Ovary (tissue), 9 donors: ENCODE measurements around the gene CHCHD3. TPM values are rescaled to one million over a fixed set of nuclear protein-coding genes. Genes with fewer than 3 reads are reported as not detected.

Experiments
- DNase-seq, 5 donors: peaks; one replicate each; pipeline ENCODE4 v3.0.0-alpha.2; 2019 to 2020
- H3K27ac ChIP-seq, 2 donors: fragments of 200-600 bp; one replicate each; pipeline versions ENCODE4 v1.5.1 to v1.8.0; 2019 to 2022
- H3K27me3 ChIP-seq: fragments of 200-600 bp; one replicate; pipeline ENCODE4 v1.8.0; 2022
- H3K36me3 ChIP-seq: fragments of 200-600 bp; sonication (generic); one replicate; pipeline ENCODE4 v1.5.1; 2019
- H3K4me1 ChIP-seq: one replicate; pipeline ENCODE4 v1.8.1; 2013; ENCODE audit warnings: mild to moderate bottlenecking, moderate library complexity; ENCODE audit not compliant: insufficient read depth
- H3K4me3 ChIP-seq: fragments of 200-600 bp; sonication (generic); one replicate; pipeline ENCODE4 v1.5.1; 2017
- H3K9me3 ChIP-seq, 2 donors: fragments of 200-600 bp in 1 of 2; sonication (generic) in 1 of 2; one replicate each; pipeline versions ENCODE4 v1.5.1 to v1.8.1; 2013 to 2019; ENCODE audit warnings: mild to moderate bottlenecking in 1 of 2, moderate library complexity in 1 of 2
- CTCF ChIP-seq, 3 donors: fragments of 450-650 bp in 2 of 3; fragments of 200-600 bp in 1 of 3; IDR thresholded peaks; one replicate each; pipeline versions ENCODE4 v1.5.1 to v1.8.0; 2016 to 2022; ENCODE audit warnings: antibody characterized with exemption in 3 of 3, mild to moderate bottlenecking in 1 of 3
- EP300 ChIP-seq: sonication (generic); formaldehyde crosslinking; IDR thresholded peaks from one replicate; pipeline ENCODE4 v1.6.1; 2017; ENCODE audit warnings: antibody characterized with exemption
- POLR2A ChIP-seq: fragments of 450-650 bp; IDR thresholded peaks from one replicate; pipeline ENCODE4 v1.6.1; 2017; ENCODE audit warnings: antibody characterized with exemption, mild to moderate bottlenecking, moderate library complexity
- WGBS, 3 donors: extraction: QIAGEN DNeasy Blood & Tissue Kit in 1 of 3; methylation state at CpG; one replicate each; pipeline versions ENCODE4 v1.1.5 to v1.1.7; 2013 to 2017; 5-methylcytosine and 5-hydroxymethylcytosine counted together
- intact Hi-C, 4 donors: fragments of 100-400 bp; cut with DNase I; formaldehyde crosslinking; loops; one replicate each; pipeline versions ENCODE4 v1.11.0 to v1.15.1; 2022 to 2023
- polyA plus RNA-seq, 2 donors: library from polyadenylated mRNA; stranded (reverse); fragments of 200-250 nt in 1 of 2; fragments of 350-450 nt in 1 of 2; fragmentation: Illumina TruSeq in 1 of 2; extraction: RNeasy Lipid Tissue Mini Kit (QIAGEN cat#74804) in 1 of 2; gene quantifications; one replicate each; pipeline ENCODE4 v1.2.3, GENCODE V29; 2013 to 2014
- total RNA-seq, 7 donors: library from RNA; depleted of rRNA in 2 of 7; stranded (reverse); fragments of >200 nt in 2 of 7; fragmentation: NEBNext Ultra II Directional in 3 of 7; extraction: Animal tissue kit (Norgen Biotek cat#: 25700) in 3 of 7; gene quantifications; one replicate each; pipeline versions ENCODE4 v1.1.0 to v1.2.4, GENCODE V29; 2016 to 2023
- donor health status: DM: no; HTN: no; CAD: no; lungs with moderate emphysema.
- donor health status: DM: no; HTN: no; CAD: no.
- donor health status: Bipolar disorder and iron deficiency.
- donor health status: DM: yes; HTN: yes; CAD: no.
- donor health status: DM: no; HTN: no; CAD: no.
- donor health status: DM: yes; HTN: yes; CAD: no.

The CHCHD3 gene
- total and polyA plus RNA-seq, 9 donors: 31.4 to 59.1 (median 36.7) TPM

GRCh38 chr7:132878204-132878919, 203.5 kb downstream of the CHCHD3 start:
- H3K4me3 ChIP-seq: no peak overlapping the region
- DNase-seq: no peak
- H3K27me3 ChIP-seq: no peaks in the 10 kb centered on the region
- no peaks in the 10 kb centered on the region for H3K36me3 ChIP-seq
- H3K4me1 ChIP-seq: no peaks in the 10 kb centered on the region
- intact Hi-C loops: no loop called here
- no peaks in the 10 kb centered on the region for H3K9me3 ChIP-seq
- TF ChIP-seq POLR2A (no peak), EP300 (no peak), CTCF (IDR thresholded peaks at IDR 0.05) (no peak)
- no peak overlapping the region for H3K27ac ChIP-seq
- 89 to 98% (median 97%) methylated on average over 1 of the region's 1 CpG for WGBS, 3 donors

GRCh38 chr7:132877573-132877972, 204.3 kb downstream of the CHCHD3 start:
- WGBS, 3 donors: 88 to 96% (median 90%) methylated on average over 2 of the region's 2 CpGs
- no peak for DNase-seq
- Histone ChIP-seq H3K27ac (no peak overlapping the region), H3K4me3 (no peak overlapping the region), H3K4me1 (no peaks in the 10 kb centered on the region), H3K36me3 (no peaks in the 10 kb centered on the region), H3K9me3 (no peaks in the 10 kb centered on the region), H3K27me3 (no peaks in the 10 kb centered on the region)
- intact Hi-C loops: no loop called here
- TF ChIP-seq CTCF (IDR thresholded peaks at IDR 0.05) (no peak), POLR2A (no peak), EP300 (no peak)

- Histone ChIP-seq H3K4me3 (no peak overlapping the region), H3K4me1 (no peaks in the 10 kb centered on the region), H3K9me3 (no peaks in the 10 kb centered on the region), H3K27ac (no peak overlapping the region), H3K36me3 (no peaks in the 10 kb centered on the region), H3K27me3 (no peaks in the 10 kb centered on the region)
- TF ChIP-seq CTCF (IDR thresholded peaks at IDR 0.05) (no peak), POLR2A (no peak), EP300 (no peak)
- intact Hi-C loops: no loop called here
- no peak for DNase-seq
- WGBS, 3 donors: 91 to 100% (median 94%) methylated on average over 1 of the region's 1 CpG
Measured at GRCh38 chr7:132876576-132876975, 205.3 kb downstream of the CHCHD3 start.

GRCh38 chr7:132872034-132872433, 209.9 kb downstream of the CHCHD3 start:
- Histone ChIP-seq H3K4me3 (no peak overlapping the region), H3K27ac (no peak overlapping the region), H3K27me3 (no peaks in the 10 kb centered on the region), H3K4me1 (no peaks in the 10 kb centered on the region), H3K9me3 (no peaks in the 10 kb centered on the region), H3K36me3 (no peaks in the 10 kb centered on the region)
- 80 to 85% (median 82%) methylated on average over 5 of the region's 5 CpGs for WGBS, 3 donors
- intact Hi-C loops: no loop called here
- no peak for TF ChIP-seq EP300
- TF ChIP-seq POLR2A: no peak
- TF ChIP-seq CTCF (IDR thresholded peaks at IDR 0.05): no peak
- no peak for DNase-seq
